ENCODE measurements around the gene ST3GAL6. TPM values are rescaled to one million over a fixed set of nuclear protein-coding genes. Genes with fewer than 3 reads are reported as not detected.

Gene ST3GAL6
- total and polyA plus RNA-seq, 2 of the 4 experiments (the other 2 are of a cell fraction) = 0.36 to 0.99 TPM

DNA sequence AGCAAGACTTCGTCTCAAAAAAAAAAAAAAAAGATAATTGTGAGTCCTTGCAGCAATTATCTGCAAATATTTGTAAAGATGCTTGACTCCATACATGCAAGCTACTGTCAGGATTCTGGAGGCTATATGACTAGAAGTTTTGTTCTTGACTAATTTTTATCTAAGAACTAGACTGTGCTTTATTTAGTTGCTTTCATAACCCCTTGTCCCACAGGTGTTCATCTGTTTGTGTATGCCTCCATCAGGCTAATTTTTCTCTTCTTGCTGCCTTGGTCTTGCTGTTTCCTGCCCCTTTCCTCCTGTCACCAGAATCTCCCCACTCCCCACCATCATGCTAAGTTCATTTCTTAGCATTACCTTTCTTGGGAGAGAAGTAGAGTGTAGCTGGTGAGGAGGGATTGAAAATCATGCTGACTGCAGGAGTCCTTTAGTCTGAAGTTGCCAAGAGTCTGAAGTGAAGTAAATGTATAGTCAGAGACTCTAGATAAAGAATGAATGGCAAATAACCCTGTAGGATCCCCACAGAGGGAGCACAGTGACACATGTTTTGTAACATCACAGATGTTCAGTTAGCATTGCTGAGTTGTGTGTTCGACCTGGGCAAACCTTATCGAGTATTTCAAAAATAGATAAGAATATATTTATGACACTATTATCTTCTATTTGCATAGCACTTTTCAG, 12.5 kb downstream of the ST3GAL6 start:
- H2AK9ac ChIP-seq (replicated peaks; ENCODE audit: low read depth, low read length, poor library complexity) = no peak overlapping the region
- H3K14ac ChIP-seq (replicated peaks; ENCODE audit: low read depth, low read length) = no peak overlapping the region
- H4K5ac ChIP-seq (ENCODE audit: low read depth, low read length) = no peak overlapping the region
- no peak overlapping the region for H4K91ac ChIP-seq (ENCODE audit: insufficient read depth, low read depth, low read length)
- TF ChIP-seq CEBPB (IDR thresholded peaks at IDR 0.05; ENCODE audit: low read depth, low read length) (no peak), RCOR1 (IDR thresholded peaks at IDR 0.05; ENCODE audit: insufficient replicate concordance, low read length) (no peak), MAZ (IDR thresholded peaks at IDR 0.05; ENCODE audit: borderline replicate concordance, low read depth, low read length) (no peak), MXI1 (IDR thresholded peaks at IDR 0.05; ENCODE audit: borderline replicate concordance, low read depth, low read length) (no peak), RAD21 (IDR thresholded peaks at IDR 0.05; ENCODE audit: low read length) (no peak), CHD1 (IDR thresholded peaks at IDR 0.05; ENCODE audit: low read depth, low read length) (no peak), BHLHE40 (IDR thresholded peaks at IDR 0.05; ENCODE audit: low read depth, low read length) (no peak), MAFK (IDR thresholded peaks at IDR 0.05; ENCODE audit: low read depth, low read length) (no peak), RFX5 (IDR thresholded peaks at IDR 0.05; ENCODE audit: low read depth, low read length) (no peak), FOS (IDR thresholded peaks at IDR 0.05; ENCODE audit: low read depth, low read length) (no peak), POLR2A (IDR thresholded peaks at IDR 0.05; ENCODE audit: low read depth, low read length) (no peak), SMC3 (IDR thresholded peaks at IDR 0.05; ENCODE audit: low read depth, low read length) (no peak), NFE2L2 (IDR thresholded peaks at IDR 0.05; ENCODE audit: low read depth, low read length) (no peak)
- TF ChIP-seq, protein P1, sequence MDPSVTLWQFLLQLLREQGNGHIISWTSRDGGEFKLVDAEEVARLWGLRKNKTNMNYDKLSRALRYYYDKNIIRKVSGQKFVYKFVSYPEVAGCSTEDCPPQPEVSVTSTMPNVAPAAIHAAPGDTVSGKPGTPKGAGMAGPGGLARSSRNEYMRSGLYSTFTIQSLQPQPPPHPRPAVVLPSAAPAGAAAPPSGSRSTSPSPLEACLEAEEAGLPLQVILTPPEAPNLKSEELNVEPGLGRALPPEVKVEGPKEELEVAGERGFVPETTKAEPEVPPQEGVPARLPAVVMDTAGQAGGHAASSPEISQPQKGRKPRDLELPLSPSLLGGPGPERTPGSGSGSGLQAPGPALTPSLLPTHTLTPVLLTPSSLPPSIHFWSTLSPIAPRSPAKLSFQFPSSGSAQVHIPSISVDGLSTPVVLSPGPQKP (IDR thresholded peaks at IDR 0.05; ENCODE audit: borderline replicate concordance, low read depth, low read length) = no peak
- TF ChIP-seq, protein P2, sequence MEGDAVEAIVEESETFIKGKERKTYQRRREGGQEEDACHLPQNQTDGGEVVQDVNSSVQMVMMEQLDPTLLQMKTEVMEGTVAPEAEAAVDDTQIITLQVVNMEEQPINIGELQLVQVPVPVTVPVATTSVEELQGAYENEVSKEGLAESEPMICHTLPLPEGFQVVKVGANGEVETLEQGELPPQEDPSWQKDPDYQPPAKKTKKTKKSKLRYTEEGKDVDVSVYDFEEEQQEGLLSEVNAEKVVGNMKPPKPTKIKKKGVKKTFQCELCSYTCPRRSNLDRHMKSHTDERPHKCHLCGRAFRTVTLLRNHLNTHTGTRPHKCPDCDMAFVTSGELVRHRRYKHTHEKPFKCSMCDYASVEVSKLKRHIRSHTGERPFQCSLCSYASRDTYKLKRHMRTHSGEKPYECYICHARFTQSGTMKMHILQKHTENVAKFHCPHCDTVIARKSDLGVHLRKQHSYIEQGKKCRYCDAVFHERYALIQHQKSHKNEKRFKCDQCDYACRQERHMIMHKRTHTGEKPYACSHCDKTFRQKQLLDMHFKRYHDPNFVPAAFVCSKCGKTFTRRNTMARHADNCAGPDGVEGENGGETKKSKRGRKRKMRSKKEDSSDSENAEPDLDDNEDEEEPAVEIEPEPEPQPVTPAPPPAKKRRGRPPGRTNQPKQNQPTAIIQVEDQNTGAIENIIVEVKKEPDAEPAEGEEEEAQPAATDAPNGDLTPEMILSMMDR (conservative IDR thresholded peaks at IDR 0.05; ENCODE audit: low read depth, low read length) = no peak
- TF ChIP-seq, protein P3, sequence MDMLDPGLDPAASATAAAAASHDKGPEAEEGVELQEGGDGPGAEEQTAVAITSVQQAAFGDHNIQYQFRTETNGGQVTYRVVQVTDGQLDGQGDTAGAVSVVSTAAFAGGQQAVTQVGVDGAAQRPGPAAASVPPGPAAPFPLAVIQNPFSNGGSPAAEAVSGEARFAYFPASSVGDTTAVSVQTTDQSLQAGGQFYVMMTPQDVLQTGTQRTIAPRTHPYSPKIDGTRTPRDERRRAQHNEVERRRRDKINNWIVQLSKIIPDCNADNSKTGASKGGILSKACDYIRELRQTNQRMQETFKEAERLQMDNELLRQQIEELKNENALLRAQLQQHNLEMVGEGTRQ (IDR thresholded peaks at IDR 0.05; ENCODE audit: low read depth, low read length) = no peak
- H2BK5ac ChIP-seq (ENCODE audit: low read depth, low read length, poor library complexity, severe bottlenecking) = no peak overlapping the region
- no peak overlapping the region for H2BK120ac ChIP-seq (ENCODE audit: low read depth, low read length)
- H3K36me3 ChIP-seq (ENCODE audit: control insufficient read depth, insufficient read depth, low read length) = no peaks in the 10 kb centered on the region
- H3K27ac ChIP-seq (ENCODE audit: insufficient read depth, low read length) = no peak overlapping the region
- peaks cover 7% of the 10 kb centered on the region for H3K4me1 ChIP-seq (ENCODE audit: control insufficient read depth, insufficient read depth, low read length)
- H3K18ac ChIP-seq (ENCODE audit: low read depth, low read length) = no peak overlapping the region
- H3K9me3 ChIP-seq (ENCODE audit: control insufficient read depth, insufficient read depth, low read length) = no peaks in the 10 kb centered on the region
- no peaks in the 10 kb centered on the region for H3K27me3 ChIP-seq (ENCODE audit: control insufficient read depth, insufficient read depth, low read length)
- H3K4ac ChIP-seq (ENCODE audit: low read depth, low read length) = no peak overlapping the region
- no peak overlapping the region for H2BK20ac ChIP-seq (ENCODE audit: low read depth, low read length)
- no peak overlapping the region for H2BK15ac ChIP-seq (ENCODE audit: low read depth, low read length)
- peaks cover 7% of the 10 kb centered on the region; the same call in 1 of the 2 replicates for H4K20me1 ChIP-seq (ENCODE audit: insufficient read depth, low read length)
- dilution Hi-C loops (cut with HindIII; ENCODE audit: low sequenced_read_pairs, unreplicated experiment) (no loop called here), intact Hi-C loops (cut with micrococcal nuclease) (no loop called here), in situ Hi-C loops (cut with MboI; ENCODE audit: low sequenced_read_pairs) (no loop called here)
- H3K23ac ChIP-seq (ENCODE audit: low read depth, low read length) = no peak overlapping the region
- ChIA-PET POLR2A (ENCODE audit: unreplicated experiment) (no interaction called here), CTCF (no interaction called here)
- DNase-seq (no peak), ATAC-seq (ENCODE audit: low read depth) (no peak)
- no CpG with 5 or more reads among the region's 3 CpGs for WGBS, 2 experiments (ENCODE audit: extremely low coverage in 2 of 2, insufficient read length in 1 of 2)
- peaks cover 14% of the 10 kb centered on the region for H3K9me1 ChIP-seq (ENCODE audit: insufficient read depth, low read length)
- H2AFZ ChIP-seq (replicated peaks; ENCODE audit: low read length, poor library complexity) = no peak overlapping the region
- H3K56ac ChIP-seq (ENCODE audit: extremely low read depth, insufficient read depth, low read length) = no peak overlapping the region
- H2AK5ac ChIP-seq (ENCODE audit: low read depth, low read length) = no peak overlapping the region
- H3K79me1 ChIP-seq (ENCODE audit: low read depth in 1 of 2, low read length in 2 of 2) = no peaks in the 10 kb centered on the region
- no peak overlapping the region for H3K4me2 ChIP-seq (ENCODE audit: low read depth, low read length)
- no peak overlapping the region for H3K4me3 ChIP-seq (ENCODE audit: insufficient read depth, low read depth, low read length)
- BruUV-seq (replicated peaks) = no TSS peak
- no peak overlapping the region for H4K8ac ChIP-seq (ENCODE audit: low read depth in 2 of 2, low read length in 2 of 2)
- no peak overlapping the region for H3K9ac ChIP-seq (ENCODE audit: low read depth, low read length)

Measured in IMR-90 (cell line).